ENCODE results near the gene APIP.
"Not testable (repeated sequence)": the region's sequence is repeated elsewhere in the genome, so short reads cannot be mapped to it uniquely, and the experiment has no call there.

APIP gene

DNA sequence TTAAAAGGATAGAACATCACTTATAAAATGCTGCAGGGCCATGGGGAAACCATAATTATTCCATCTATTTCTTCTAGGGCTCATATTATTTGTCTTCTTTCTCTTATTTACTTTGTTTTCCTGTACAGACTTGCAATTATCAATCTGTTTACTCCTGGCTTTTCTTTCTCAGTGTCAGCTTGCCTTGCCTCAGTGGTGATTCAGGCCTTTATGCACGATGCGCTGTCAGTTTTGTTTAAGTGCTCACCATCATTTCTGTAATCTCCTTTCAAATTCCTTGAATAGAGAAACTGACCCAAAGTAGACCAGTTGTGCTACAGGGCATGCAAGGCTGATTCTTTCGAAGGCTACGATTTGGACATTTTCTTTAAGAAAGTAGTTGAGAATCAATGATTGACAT is 5.0 kb upstream of the APIP start:
- no peaks in the 10 kb centered on the region for H3K36me3 ChIP-seq (ENCODE audit: control insufficient read depth, insufficient read depth, low read length)
- DNase-seq (ENCODE audit: extremely low read depth, insufficient read length): no peak
- no peak overlapping the region for H3K4me3 ChIP-seq (replicated peaks; ENCODE audit: low read depth, low read length)
- TF ChIP-seq, protein P1, sequence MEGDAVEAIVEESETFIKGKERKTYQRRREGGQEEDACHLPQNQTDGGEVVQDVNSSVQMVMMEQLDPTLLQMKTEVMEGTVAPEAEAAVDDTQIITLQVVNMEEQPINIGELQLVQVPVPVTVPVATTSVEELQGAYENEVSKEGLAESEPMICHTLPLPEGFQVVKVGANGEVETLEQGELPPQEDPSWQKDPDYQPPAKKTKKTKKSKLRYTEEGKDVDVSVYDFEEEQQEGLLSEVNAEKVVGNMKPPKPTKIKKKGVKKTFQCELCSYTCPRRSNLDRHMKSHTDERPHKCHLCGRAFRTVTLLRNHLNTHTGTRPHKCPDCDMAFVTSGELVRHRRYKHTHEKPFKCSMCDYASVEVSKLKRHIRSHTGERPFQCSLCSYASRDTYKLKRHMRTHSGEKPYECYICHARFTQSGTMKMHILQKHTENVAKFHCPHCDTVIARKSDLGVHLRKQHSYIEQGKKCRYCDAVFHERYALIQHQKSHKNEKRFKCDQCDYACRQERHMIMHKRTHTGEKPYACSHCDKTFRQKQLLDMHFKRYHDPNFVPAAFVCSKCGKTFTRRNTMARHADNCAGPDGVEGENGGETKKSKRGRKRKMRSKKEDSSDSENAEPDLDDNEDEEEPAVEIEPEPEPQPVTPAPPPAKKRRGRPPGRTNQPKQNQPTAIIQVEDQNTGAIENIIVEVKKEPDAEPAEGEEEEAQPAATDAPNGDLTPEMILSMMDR (IDR thresholded peaks at IDR 0.05; ENCODE audit: insufficient read depth, low read length, poor library complexity, severe bottlenecking): no peak
- H3K27me3 ChIP-seq (replicated peaks; ENCODE audit: control insufficient read depth, insufficient read depth, low read length): no peaks in the 10 kb centered on the region

DNA sequence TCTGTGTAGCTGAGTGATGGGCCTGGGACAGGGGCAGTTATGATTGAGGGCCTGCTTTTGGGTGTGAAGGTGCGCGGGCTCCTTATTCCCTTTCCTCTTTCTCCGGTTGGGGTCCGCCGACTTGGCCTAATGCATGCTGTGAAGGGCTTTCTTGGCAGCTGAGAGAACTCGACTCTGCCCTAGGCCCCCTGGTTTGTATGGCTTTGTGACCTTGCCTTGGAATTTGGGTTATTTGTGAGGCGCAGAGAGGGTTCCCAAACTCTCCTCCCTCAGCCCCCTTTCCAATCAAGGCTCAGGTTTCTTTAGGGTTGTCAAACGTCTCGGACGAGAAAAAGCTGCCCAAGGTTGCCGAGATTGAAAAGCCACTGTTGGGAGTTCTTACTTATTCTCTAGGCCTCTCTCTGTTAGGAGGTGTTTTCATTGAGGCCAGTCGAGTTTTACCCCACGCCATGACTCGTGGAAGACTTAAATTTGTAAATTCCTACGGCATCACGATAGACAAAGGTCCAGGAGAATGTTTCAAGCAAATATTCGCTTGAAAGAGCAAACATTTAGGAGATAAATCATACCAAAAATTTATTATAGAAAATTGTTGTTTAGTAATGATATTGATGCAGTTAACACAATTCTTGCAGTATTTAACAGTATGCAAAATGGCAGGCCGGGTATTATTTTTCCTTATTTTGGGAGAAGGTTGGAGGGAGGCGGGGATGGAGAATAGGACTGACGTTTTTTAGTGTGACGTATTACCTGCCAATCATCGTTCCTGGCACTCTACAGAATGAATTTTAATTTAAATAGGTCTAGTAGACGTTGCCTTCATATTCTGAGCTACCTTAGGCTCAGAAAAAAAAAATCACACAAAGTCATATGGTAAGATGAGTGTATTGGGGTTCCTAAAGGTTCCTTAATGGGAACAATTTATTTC is 928 bp upstream of the APIP start:
- no peak for DNase-seq (ENCODE audit: extremely low read depth, insufficient read length)
- H3K36me3 ChIP-seq (ENCODE audit: control insufficient read depth, insufficient read depth, low read length): no peaks in the 10 kb centered on the region
- peak overlapping the region; percentile 89 for H3K4me3 ChIP-seq (replicated peaks; ENCODE audit: low read depth, low read length)
- no peaks in the 10 kb centered on the region for H3K27me3 ChIP-seq (replicated peaks; ENCODE audit: control insufficient read depth, insufficient read depth, low read length)
- TF ChIP-seq, protein P1 (IDR thresholded peaks at IDR 0.05; ENCODE audit: insufficient read depth, low read length, poor library complexity, severe bottlenecking): no peak

DNA sequence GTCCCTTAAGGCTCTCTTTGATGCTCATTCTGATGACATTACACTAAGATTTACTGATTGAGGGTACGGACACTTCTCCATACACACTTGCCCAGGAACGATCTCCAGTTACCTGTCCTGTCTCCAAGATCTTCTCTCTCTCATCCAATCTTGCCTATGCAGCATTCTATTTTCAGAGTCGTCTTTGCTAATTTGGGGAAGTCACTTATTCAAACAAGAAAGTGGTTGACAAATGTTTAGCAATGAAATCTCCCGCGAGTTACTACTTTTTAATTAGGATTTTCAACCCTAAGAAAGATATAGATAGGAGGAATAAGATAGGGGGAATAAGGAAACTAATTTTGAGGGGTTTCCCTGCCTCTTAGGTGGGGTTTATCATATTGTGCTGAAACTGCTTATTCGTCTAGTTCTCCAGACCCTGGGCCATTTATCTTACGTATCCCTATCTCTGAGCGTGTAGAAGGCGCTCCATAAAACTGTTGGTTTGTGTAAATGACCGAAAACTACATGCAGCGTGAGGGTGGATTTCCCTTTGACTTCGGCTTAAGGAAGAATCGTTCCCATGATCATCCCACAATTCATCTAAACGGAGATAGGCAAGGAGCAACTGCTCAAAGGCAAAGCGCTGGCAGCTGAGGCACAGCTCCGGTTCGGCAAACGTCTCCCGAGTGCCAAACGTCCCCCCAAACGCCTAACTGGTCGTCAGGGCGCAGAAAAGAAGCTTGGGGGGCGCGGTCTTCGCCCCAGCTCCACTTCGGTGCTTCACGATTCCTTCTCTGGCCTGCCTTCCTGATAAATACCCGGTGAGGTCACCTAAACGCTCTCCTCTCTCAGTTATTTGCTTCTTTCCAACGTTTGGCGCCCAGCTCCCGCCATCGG is 804 bp downstream of the APIP start:
- no peak for DNase-seq (ENCODE audit: extremely low read depth, insufficient read length)
- peak overlapping the region; percentile 89 for H3K4me3 ChIP-seq (replicated peaks; ENCODE audit: low read depth, low read length)
- H3K27me3 ChIP-seq (replicated peaks; ENCODE audit: control insufficient read depth, insufficient read depth, low read length): no peaks in the 10 kb centered on the region
- TF ChIP-seq, protein P1 (IDR thresholded peaks at IDR 0.05; ENCODE audit: insufficient read depth, low read length, poor library complexity, severe bottlenecking): no peak
- H3K36me3 ChIP-seq (ENCODE audit: control insufficient read depth, insufficient read depth, low read length): no peaks in the 10 kb centered on the region

DNA sequence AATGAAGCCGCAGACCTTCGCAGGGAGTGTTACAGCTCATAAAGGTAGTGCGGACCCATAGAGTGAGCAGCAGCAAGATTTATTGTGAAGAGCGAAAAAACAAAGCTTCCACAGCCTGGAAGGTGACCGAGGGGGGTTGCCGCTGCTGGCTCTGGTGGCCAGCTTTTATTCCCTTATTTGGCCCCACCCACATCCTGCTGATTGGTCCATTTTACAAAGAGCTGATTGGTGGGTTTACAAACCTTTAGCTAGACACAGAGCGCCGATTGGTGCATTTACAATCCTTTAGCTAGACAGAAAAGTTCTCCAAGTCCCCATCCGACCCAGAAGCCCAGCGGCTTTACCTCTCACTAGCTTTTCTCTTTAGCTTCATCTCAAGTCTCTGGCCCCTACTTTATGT is 2.6 kb downstream of the APIP start:
- H3K4me3 ChIP-seq (replicated peaks; ENCODE audit: low read depth, low read length); H3K27me3 ChIP-seq (replicated peaks; ENCODE audit: control insufficient read depth, insufficient read depth, low read length); DNase-seq (ENCODE audit: extremely low read depth, insufficient read length); H3K36me3 ChIP-seq (ENCODE audit: control insufficient read depth, insufficient read depth, low read length): not testable (repeated sequence)

DNA sequence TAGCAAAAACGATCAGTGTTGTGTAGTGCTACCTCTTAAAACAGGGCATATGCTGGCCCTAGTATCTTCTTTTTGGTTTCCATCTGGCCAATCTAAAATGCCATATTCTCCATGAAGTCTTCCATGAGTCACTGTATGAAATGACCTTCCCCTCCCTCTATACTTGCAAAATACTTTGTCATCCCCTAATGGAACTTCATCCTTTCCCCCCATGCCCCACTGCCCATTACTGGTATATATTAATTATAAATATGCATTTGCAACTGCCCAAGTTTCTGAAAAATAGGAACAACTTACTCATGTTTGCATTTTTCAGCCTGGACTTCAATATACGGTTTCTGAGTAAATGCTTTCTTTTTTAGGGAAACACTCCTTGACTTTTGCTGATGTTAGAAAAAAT is 4.5 kb downstream of the APIP start:
- TF ChIP-seq, protein P1 (IDR thresholded peaks at IDR 0.05; ENCODE audit: insufficient read depth, low read length, poor library complexity, severe bottlenecking): no peak
- H3K36me3 ChIP-seq (ENCODE audit: control insufficient read depth, insufficient read depth, low read length): no peaks in the 10 kb centered on the region
- no peak overlapping the region for H3K4me3 ChIP-seq (replicated peaks; ENCODE audit: low read depth, low read length)
- DNase-seq (ENCODE audit: extremely low read depth, insufficient read length): no peak
- H3K27me3 ChIP-seq (replicated peaks; ENCODE audit: control insufficient read depth, insufficient read depth, low read length): no peaks in the 10 kb centered on the region

DNA sequence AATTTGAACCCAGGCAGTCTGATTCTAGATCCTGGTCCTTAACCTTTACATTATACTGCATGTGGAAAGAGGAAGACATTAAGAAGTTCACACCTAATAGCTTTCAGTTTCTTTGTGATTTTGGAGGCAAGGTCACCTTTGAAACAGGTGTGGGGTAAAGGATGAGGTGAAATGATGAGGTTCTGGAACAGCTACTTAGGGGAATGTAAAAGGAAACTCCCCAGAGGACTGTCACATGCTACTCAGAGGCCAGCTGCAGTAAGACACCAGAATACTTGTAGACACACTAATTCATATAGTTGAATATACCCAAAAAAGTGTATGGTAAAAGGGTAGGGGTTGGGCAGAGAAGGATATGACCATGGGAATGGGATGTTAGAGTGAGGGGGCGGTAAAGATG is 5.4 kb downstream of the APIP start:
- Histone ChIP-seq H3K36me3 (ENCODE audit: control insufficient read depth, insufficient read depth, low read length) (no peaks in the 10 kb centered on the region), H3K27me3 (replicated peaks; ENCODE audit: control insufficient read depth, insufficient read depth, low read length) (no peaks in the 10 kb centered on the region), H3K4me3 (replicated peaks; ENCODE audit: low read depth, low read length) (no peak overlapping the region)
- DNase-seq (ENCODE audit: extremely low read depth, insufficient read length): peak; percentile 14
- TF ChIP-seq, protein P1 (IDR thresholded peaks at IDR 0.05; ENCODE audit: insufficient read depth, low read length, poor library complexity, severe bottlenecking): no peak

Measured in GM06990 (cell line).